Omental fat pad (tissue), 4 donors: ENCODE measurements around the gene CELF4. TPM values are rescaled to one million over a fixed set of nuclear protein-coding genes. Genes with fewer than 3 reads are reported as not detected.

Experiments
- ATAC-seq: fragments of 150-250 bp; one replicate; pipeline ENCODE4 v1.9.1; 2016; ENCODE audit warnings: mild to moderate bottlenecking, moderate library complexity; ENCODE audit not compliant: low FRiP score
- DNase-seq: peaks from one replicate; pipeline ENCODE4 v3.0.0-alpha.2; 2019; ENCODE audit warnings: low spot score
- CTCF ChIP-seq, 3 donors: fragments of 450-650 bp; IDR thresholded peaks; one replicate each; pipeline ENCODE4 v1.5.1; 2016 to 2017; ENCODE audit warnings: antibody characterized with exemption in 3 of 3, mild to moderate bottlenecking in 3 of 3, moderate library complexity in 2 of 3
- total RNA-seq, 4 donors: library from RNA; depleted of rRNA; stranded (reverse); fragments of >200 nt; gene quantifications; one replicate each; pipeline ENCODE4 v1.1.0, GENCODE V29; 2016

The CELF4 gene
- total RNA-seq, 4 donors from 2014 or later, result 0.37 to 0.47 TPM; not detected in 2

GRCh38 chr18:37407571-37407970 lies 158.0 kb downstream of the CELF4 start:
- ATAC-seq, result no peak
- DNase-seq, result no peak
- no peak for TF ChIP-seq CTCF (IDR thresholded peaks at IDR 0.05)

- ATAC-seq (no peak), DNase-seq (no peak)
- TF ChIP-seq CTCF (IDR thresholded peaks at IDR 0.05), result no peak
Measured at GRCh38 chr18:37405772-37406171, 159.8 kb downstream of the CELF4 start.

DNA sequence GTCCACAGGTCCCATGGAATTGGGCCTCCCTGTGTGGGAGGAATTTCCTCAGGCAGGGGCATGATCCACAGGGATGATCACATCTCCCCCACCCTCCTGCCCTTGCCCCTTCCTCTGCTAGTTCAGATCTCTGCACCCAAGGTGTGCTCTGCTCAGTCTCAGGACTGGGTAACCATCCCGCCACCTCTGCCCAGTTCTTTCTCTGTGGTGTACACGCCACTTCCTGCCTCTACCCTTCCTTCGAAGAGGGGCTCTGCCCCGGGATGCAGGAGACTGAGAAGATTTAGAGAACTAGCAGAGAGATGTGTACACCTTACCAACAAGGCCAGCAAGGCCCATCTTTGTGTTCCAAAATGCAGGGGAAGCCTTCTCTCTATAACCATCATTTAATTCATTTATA lies 160.4 kb downstream of the CELF4 start:
- TF ChIP-seq CTCF (IDR thresholded peaks at IDR 0.05), result no peak
- DNase-seq, result no peak
- ATAC-seq, result no peak

DNA sequence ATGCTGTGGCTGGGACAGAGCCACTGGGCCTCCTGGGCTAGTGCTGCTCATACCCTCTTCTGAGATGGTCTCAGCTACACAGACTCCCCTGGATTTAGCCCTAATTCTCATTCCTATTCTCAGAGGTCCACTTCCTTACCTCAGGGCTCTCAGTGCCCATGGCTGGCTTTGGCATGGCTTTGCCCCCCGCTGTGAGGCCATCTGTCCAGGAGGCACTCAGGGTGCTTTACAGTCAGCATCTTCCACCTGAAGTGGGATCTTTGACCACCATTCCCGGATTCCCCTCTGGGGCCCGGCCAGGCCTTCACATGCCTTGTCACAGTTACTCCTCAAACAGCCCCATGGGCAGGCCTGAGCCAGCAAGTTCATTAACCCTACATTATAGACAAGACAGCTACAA lies 161.8 kb downstream of the CELF4 start:
- DNase-seq (no peak), ATAC-seq (no peak)
- no peak for TF ChIP-seq CTCF (IDR thresholded peaks at IDR 0.05)

GRCh38 chr18:37403100-37403781 lies 162.4 kb downstream of the CELF4 start:
- TF ChIP-seq CTCF (IDR thresholded peaks at IDR 0.05), result no peak
- ATAC-seq (peak; percentile 50), DNase-seq (no peak)

GRCh38 chr18:37402735-37403099 lies 162.9 kb downstream of the CELF4 start:
- DNase-seq (no peak), ATAC-seq (no peak)
- TF ChIP-seq CTCF (IDR thresholded peaks at IDR 0.05), result no peak

DNA sequence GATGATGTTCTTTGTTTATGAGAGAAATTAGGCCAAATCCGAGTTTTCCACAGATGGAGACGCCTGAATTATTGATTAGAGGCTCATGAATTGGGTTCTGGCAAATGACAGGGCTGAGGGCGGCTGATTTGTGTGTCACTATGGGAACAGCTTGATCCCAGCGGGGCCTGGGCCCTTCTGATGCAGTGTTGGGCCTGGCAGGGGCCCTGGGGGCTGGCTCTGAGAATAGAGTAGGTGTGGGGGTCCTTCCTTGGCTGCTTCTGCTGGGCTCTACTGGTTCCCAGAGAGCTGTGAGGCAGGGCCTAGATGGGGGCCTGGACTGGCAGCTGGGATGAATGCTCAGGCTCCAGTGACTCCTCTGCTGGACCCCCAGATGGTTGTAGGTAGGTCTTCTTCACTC lies 164.8 kb downstream of the CELF4 start:
- DNase-seq (no peak), ATAC-seq (no peak)
- no peak for TF ChIP-seq CTCF (IDR thresholded peaks at IDR 0.05)
